Liver (tissue), 9 donors: ENCODE data around the gene AK5. TPM values are rescaled to one million over a fixed set of nuclear protein-coding genes. Genes with fewer than 3 reads are reported as not detected.

Experiments used
- DNase-seq: peaks from one replicate; pipeline ENCODE4 v3.0.0-alpha.2; 2017; ENCODE audit warnings: low spot score
- H3K27ac ChIP-seq, 2 donors: one replicate each; pipeline ENCODE4 v1.7.0; 2013; ENCODE audit warnings: inconsistent platforms in 2 of 2, low read length in 2 of 2, control low read depth in 1 of 2, low read depth in 1 of 2, mild to moderate bottlenecking in 1 of 2
- H3K27me3 ChIP-seq, 4 donors: one replicate each; pipeline versions ENCODE4 v1.6.1 to v1.7.0; 2013; ENCODE audit warnings: low read length in 3 of 4, inconsistent platforms in 1 of 4, mild to moderate bottlenecking in 1 of 4, moderate library complexity in 1 of 4; ENCODE audit not compliant: control insufficient read depth in 4 of 4, insufficient read depth in 4 of 4
- H3K36me3 ChIP-seq, 4 donors: one replicate each; pipeline versions ENCODE4 v1.6.1 to v1.7.0; 2013; ENCODE audit warnings: low read length in 3 of 4, mild to moderate bottlenecking in 3 of 4, low read depth in 1 of 4, moderate library complexity in 1 of 4; ENCODE audit not compliant: control insufficient read depth in 4 of 4, insufficient read depth in 3 of 4
- H3K4me1 ChIP-seq, 4 donors: one replicate each; pipeline versions ENCODE4 v1.6.1 to v1.7.0; 2013; ENCODE audit warnings: low read length in 3 of 4, mild to moderate bottlenecking in 3 of 4, moderate library complexity in 1 of 4; ENCODE audit not compliant: control insufficient read depth in 4 of 4, insufficient read depth in 4 of 4
- H3K4me3 ChIP-seq, 3 donors: one replicate each; pipeline versions ENCODE4 v1.6.1 to v1.7.0; 2013; ENCODE audit warnings: low read length in 3 of 3, control low read depth in 1 of 3, low read depth in 1 of 3, mild to moderate bottlenecking in 1 of 3
- H3K9ac ChIP-seq, 2 donors: one replicate each; pipeline ENCODE4 v1.7.0; 2013; ENCODE audit warnings: low read length in 2 of 2, mild to moderate bottlenecking in 2 of 2, moderate library complexity in 2 of 2, control low read depth in 1 of 2, low read depth in 1 of 2
- H3K9me3 ChIP-seq, 4 donors: one replicate each; pipeline versions ENCODE4 v1.6.1 to v1.7.0; 2013; ENCODE audit warnings: low read length in 3 of 4; ENCODE audit not compliant: control insufficient read depth in 4 of 4
- ATF3 ChIP-seq: IDR thresholded peaks from 2 replicates; pipeline ENCODE4 v1.6.1; 2016; ENCODE audit warnings: antibody characterized with exemption
- EGR1 ChIP-seq, 2 donors: IDR thresholded peaks; 2 replicates each; pipeline ENCODE4 v1.6.1; 2016 to 2018; ENCODE audit warnings: antibody characterized with exemption in 2 of 2, low read depth in 2 of 2
- FOXA1 ChIP-seq: IDR thresholded peaks from 2 replicates; pipeline ENCODE4 v1.6.1; 2016; ENCODE audit warnings: antibody characterized with exemption
- FOXA2 ChIP-seq: IDR thresholded peaks from 2 replicates; pipeline ENCODE4 v1.6.1; 2016; ENCODE audit warnings: antibody characterized with exemption
- GABPA ChIP-seq, 2 donors: IDR thresholded peaks in 1 of 2; conservative IDR thresholded peaks in 1 of 2; 2 replicates each; pipeline ENCODE4 v1.6.1; 2016; ENCODE audit warnings: antibody characterized with exemption in 2 of 2, mild to moderate bottlenecking in 1 of 2, moderate library complexity in 1 of 2
- HNF4A ChIP-seq, 2 donors: conservative IDR thresholded peaks; 2 replicates each; pipeline ENCODE4 v1.6.1; 2016; ENCODE audit warnings: antibody characterized with exemption in 2 of 2, mild to moderate bottlenecking in 2 of 2
- MAX ChIP-seq: IDR thresholded peaks from 2 replicates; pipeline ENCODE4 v1.6.1; 2016; ENCODE audit warnings: antibody characterized with exemption
- NR2F2 ChIP-seq: IDR thresholded peaks from 2 replicates; pipeline ENCODE4 v1.6.1; 2016; ENCODE audit warnings: antibody characterized with exemption
- REST ChIP-seq: IDR thresholded peaks from 2 replicates; pipeline ENCODE4 v1.6.1; 2016; ENCODE audit warnings: antibody characterized with exemption, mild to moderate bottlenecking
- RXRA ChIP-seq, 2 donors: IDR thresholded peaks; 2 replicates each; pipeline ENCODE4 v1.6.1; 2017 to 2018; ENCODE audit warnings: antibody characterized with exemption in 2 of 2, mild to moderate bottlenecking in 1 of 2
- SP1 ChIP-seq: IDR thresholded peaks from 2 replicates; pipeline ENCODE4 v1.6.1; 2018; ENCODE audit warnings: antibody characterized with exemption, mild to moderate bottlenecking
- TAF1 ChIP-seq: conservative IDR thresholded peaks from 2 replicates; pipeline ENCODE4 v1.6.1; 2016; ENCODE audit warnings: antibody characterized with exemption, mild to moderate bottlenecking
- YY1 ChIP-seq: IDR thresholded peaks from 2 replicates; pipeline ENCODE4 v1.6.1; 2016; ENCODE audit warnings: antibody characterized with exemption, mild to moderate bottlenecking
- ZBTB33 ChIP-seq: IDR thresholded peaks from 2 replicates; pipeline ENCODE4 v1.6.1; 2016; ENCODE audit warnings: antibody characterized with exemption
- WGBS: extraction: QIAGEN DNeasy Blood & Tissue Kit; methylation state at CpG from one replicate; pipeline ENCODE4 v1.1.7; 2013; 5-methylcytosine and 5-hydroxymethylcytosine counted together
- polyA plus RNA-seq, 2 donors: library from polyadenylated mRNA; stranded (reverse) in 1 of 2; unstranded in 1 of 2; fragments of 200-250 nt in 1 of 2; fragments of >200 nt in 1 of 2; fragmentation: Nextera tagmentation in 1 of 2; extraction: Ambion mirVana in 1 of 2; gene quantifications; one replicate each; pipeline versions ENCODE4 v1.2.1 to v1.2.3, GENCODE V29; 2013 to 2015
- total RNA-seq, 2 donors: library from RNA; depleted of rRNA; stranded (reverse); fragments of >200 nt; gene quantifications; one replicate each; pipeline ENCODE4 v1.2.3, GENCODE V29; 2014
- donor health status: healthy.
- donor health status: healthy.
- donor health status: healthy.
- donor health status: healthy.
- donor health status: healthy.

Gene AK5
- total and polyA plus RNA-seq, 4 donors, result 0.12 to 0.33 (median 0.23) TPM

- H3K27ac ChIP-seq, result no peak overlapping the region
- WGBS, result 51% methylated on average over 1 of the region's 1 CpG
- no peak for DNase-seq
- H3K36me3 ChIP-seq, result peaks cover 0 to 7% (median 4%) of the 10 kb centered on the region in 4 donors
- H3K27me3 ChIP-seq, result no peaks in the 10 kb centered on the region
- TF ChIP-seq FOXA2 (no peak), REST (no peak), TAF1 (no peak), FOXA1 (no peak), YY1 (no peak)
- no peak overlapping the region for H3K4me3 ChIP-seq
- H3K9me3 ChIP-seq, result no peaks in the 10 kb centered on the region
- H3K4me1 ChIP-seq, result no peaks in the 10 kb centered on the region
- no peak overlapping the region for H3K9ac ChIP-seq
Measured at GRCh38 chr1:77556045-77556444, 274.2 kb downstream of the AK5 start.

- Histone ChIP-seq H3K27ac (no peak overlapping the region), H3K4me1 (no peaks in the 10 kb centered on the region), H3K27me3 (no peaks in the 10 kb centered on the region), H3K9me3 (no peaks in the 10 kb centered on the region), H3K36me3 (peaks cover 0 to 7% (median 4%) of the 10 kb centered on the region in 4 donors), H3K4me3 (no peak overlapping the region), H3K9ac (no peak overlapping the region)
- TF ChIP-seq MAX (no peak), RXRA (IDR thresholded peaks at IDR 0.05) (no peak), GABPA (IDR thresholded peaks at IDR 0.05 in 1 of 2, conservative IDR thresholded peaks at IDR 0.05 in 1 of 2) (no peak), EGR1 (IDR thresholded peaks at IDR 0.05; ENCODE audit: low read depth in 2 of 2) (no peak), HNF4A (conservative IDR thresholded peaks at IDR 0.05) (no peak), NR2F2 (no peak), ZBTB33 (no peak), SP1 (no peak), ATF3 (no peak), YY1 (no peak), FOXA1 (no peak), REST (no peak)
- no peak for DNase-seq
- 81% methylated on average over 4 of the region's 4 CpGs for WGBS
Measured at GRCh38 chr1:77557053-77557452, 275.2 kb downstream of the AK5 start.
